ENCODE measurements around the gene PEX6. TPM values are rescaled to one million over a fixed set of nuclear protein-coding genes. Genes with fewer than 3 reads are reported as not detected.
A peak's percentile ranks its signal among the peaks of the same experiment; 100 is the strongest.

PEX6 gene, protein sequence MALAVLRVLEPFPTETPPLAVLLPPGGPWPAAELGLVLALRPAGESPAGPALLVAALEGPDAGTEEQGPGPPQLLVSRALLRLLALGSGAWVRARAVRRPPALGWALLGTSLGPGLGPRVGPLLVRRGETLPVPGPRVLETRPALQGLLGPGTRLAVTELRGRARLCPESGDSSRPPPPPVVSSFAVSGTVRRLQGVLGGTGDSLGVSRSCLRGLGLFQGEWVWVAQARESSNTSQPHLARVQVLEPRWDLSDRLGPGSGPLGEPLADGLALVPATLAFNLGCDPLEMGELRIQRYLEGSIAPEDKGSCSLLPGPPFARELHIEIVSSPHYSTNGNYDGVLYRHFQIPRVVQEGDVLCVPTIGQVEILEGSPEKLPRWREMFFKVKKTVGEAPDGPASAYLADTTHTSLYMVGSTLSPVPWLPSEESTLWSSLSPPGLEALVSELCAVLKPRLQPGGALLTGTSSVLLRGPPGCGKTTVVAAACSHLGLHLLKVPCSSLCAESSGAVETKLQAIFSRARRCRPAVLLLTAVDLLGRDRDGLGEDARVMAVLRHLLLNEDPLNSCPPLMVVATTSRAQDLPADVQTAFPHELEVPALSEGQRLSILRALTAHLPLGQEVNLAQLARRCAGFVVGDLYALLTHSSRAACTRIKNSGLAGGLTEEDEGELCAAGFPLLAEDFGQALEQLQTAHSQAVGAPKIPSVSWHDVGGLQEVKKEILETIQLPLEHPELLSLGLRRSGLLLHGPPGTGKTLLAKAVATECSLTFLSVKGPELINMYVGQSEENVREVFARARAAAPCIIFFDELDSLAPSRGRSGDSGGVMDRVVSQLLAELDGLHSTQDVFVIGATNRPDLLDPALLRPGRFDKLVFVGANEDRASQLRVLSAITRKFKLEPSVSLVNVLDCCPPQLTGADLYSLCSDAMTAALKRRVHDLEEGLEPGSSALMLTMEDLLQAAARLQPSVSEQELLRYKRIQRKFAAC
- total RNA-seq: 33.3 TPM
- long read RNA-seq, transcript PEX6-202 (17 exons, 3,478 nt): major isoform, 69 of 103 reads
- long read RNA-seq, partial matches to known transcripts: 14 of 103 reads
- long read RNA-seq, other reads (novel, unspliced or antisense): 20 of 103 reads

GRCh38 chr6:42978839-42979522 lies at the start of gene PEX6:
PEX6 (minus strand) TSS chr6:42979181; CDS start chr6:42979150, 31 bp downstream.
- peak; percentile 97 to 98 for ATAC-seq
- H3K4me1 ChIP-seq: peaks cover 28% of the 10 kb centered on the region
- H3K27ac ChIP-seq: peak within 1 kb of the TSS; percentile 92
- intact Hi-C loops (cut with DNase I): no loop called here
- H3K27me3 ChIP-seq (ENCODE audit: low read depth): no peaks in the 10 kb centered on the region
- TF ChIP-seq, protein P1, sequence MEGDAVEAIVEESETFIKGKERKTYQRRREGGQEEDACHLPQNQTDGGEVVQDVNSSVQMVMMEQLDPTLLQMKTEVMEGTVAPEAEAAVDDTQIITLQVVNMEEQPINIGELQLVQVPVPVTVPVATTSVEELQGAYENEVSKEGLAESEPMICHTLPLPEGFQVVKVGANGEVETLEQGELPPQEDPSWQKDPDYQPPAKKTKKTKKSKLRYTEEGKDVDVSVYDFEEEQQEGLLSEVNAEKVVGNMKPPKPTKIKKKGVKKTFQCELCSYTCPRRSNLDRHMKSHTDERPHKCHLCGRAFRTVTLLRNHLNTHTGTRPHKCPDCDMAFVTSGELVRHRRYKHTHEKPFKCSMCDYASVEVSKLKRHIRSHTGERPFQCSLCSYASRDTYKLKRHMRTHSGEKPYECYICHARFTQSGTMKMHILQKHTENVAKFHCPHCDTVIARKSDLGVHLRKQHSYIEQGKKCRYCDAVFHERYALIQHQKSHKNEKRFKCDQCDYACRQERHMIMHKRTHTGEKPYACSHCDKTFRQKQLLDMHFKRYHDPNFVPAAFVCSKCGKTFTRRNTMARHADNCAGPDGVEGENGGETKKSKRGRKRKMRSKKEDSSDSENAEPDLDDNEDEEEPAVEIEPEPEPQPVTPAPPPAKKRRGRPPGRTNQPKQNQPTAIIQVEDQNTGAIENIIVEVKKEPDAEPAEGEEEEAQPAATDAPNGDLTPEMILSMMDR (IDR thresholded peaks at IDR 0.05): no peak
- peak within 1 kb of the TSS; percentile 88 for H3K4me3 ChIP-seq
- no peaks in the 10 kb centered on the region for H3K36me3 ChIP-seq
- H3K9me3 ChIP-seq: no peaks in the 10 kb centered on the region
- peak; percentile 97 for DNase-seq

DNA sequence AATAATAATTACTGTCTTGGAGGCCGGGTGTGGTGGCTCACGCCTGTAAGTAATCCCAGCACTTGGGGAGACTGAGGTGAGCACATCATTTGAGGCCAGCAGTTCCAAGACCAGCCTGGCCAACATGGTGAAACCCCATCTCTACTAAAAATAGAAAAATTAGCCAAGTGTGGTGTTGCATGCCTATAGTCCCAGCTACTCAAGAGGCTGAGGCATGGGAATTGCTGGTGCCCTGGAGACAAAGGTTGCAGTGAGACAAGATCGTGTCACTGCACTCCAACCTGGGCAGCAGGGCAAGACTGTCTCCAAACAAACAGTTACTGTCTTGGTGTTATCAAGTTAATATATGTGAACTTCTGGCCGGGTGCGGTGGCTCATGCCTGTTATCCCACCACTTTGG lies 47.4 kb upstream of the PEX6 start:
- H3K9me3 ChIP-seq: no peaks in the 10 kb centered on the region
- ATAC-seq: no peak
- intact Hi-C loops (cut with DNase I): no loop called here
- no peak overlapping the region for H3K4me3 ChIP-seq
- H3K4me1 ChIP-seq: peaks cover 14% of the 10 kb centered on the region
- H3K27me3 ChIP-seq (ENCODE audit: low read depth): no peaks in the 10 kb centered on the region
- H3K27ac ChIP-seq: no peak overlapping the region
- TF ChIP-seq, protein P1 (IDR thresholded peaks at IDR 0.05): no peak
- peaks cover 69% of the 10 kb centered on the region for H3K36me3 ChIP-seq
- DNase-seq: no peak

DNA sequence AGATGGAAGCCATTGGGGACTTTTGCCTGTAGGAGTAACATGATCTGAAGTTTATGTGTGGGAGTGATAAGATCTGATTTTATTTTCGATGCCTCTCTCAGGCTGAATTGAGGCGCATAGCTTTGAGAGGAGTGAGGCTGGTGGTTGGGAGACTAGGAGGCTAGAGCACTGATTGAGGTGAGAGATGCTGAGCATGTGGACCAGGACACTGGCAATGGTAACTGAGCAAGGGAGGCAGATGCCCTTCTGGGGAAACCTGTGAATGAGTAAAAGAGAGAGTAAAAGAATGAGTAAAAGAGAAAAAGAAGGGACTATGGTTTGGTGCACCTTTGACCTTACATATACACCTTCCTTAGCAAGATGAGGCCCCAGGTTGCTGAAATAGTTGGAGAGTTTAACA lies 45.5 kb upstream of the PEX6 start:
- H3K4me1 ChIP-seq: peaks cover 23% of the 10 kb centered on the region
- intact Hi-C loops (cut with DNase I): no loop called here
- no peaks in the 10 kb centered on the region for H3K9me3 ChIP-seq
- no peak overlapping the region for H3K27ac ChIP-seq
- TF ChIP-seq, protein P1 (IDR thresholded peaks at IDR 0.05): no peak
- H3K27me3 ChIP-seq (ENCODE audit: low read depth): no peaks in the 10 kb centered on the region
- no peak for ATAC-seq
- H3K4me3 ChIP-seq: no peak overlapping the region
- H3K36me3 ChIP-seq: peaks cover 61% of the 10 kb centered on the region
- no peak for DNase-seq

DNA sequence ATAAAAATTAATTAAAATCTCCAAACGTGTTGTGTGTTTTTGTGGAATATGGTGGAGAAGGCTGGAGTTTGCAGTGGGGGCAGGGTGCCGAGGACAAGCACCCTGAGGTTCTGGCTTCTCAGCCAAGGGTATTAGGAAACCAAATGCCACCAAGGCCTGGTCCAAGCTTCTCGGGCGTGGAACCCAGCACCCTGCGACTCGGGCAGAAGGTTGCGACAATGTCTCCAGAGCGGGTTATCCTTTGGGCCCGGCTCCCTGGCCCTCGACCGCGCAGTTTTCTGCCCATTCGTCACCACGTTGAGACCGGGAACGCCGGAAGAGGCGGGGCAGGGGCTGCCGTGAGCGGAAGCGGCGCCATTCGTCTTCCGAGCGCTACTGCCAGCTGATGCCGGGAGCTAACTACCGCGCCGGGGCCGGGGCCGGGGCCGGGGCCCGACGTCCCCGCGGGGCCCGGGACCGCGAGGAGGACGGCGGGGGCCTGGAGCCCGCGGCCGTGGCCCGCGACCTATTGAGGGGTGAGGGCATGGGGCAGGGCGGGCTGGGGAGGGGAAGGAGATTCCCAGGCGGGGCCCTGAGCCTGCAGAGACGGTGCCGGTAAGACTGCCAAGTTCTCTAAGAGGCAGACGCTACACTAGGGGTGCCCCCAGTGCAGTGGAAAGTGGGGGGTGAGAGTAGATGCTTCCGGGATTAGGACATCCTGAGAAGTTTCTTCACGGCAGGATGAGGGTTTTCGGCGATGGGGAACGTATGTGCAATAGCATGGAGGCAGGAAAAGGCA lies 42.5 kb upstream of the PEX6 start, which contains the start of gene RRP36:
Gene RRP36 (plus strand): TSS at position 354 of the 778 bp plus-strand sequence. CDS start 32 bp downstream, at position 386.
- peaks cover 56% of the 10 kb centered on the region for H3K36me3 ChIP-seq
- no peaks in the 10 kb centered on the region for H3K9me3 ChIP-seq
- TF ChIP-seq, protein P1 (IDR thresholded peaks at IDR 0.05): no peak
- DNase-seq: peak; percentile 91
- H3K27me3 ChIP-seq (ENCODE audit: low read depth): no peaks in the 10 kb centered on the region
- H3K27ac ChIP-seq: peak within 1 kb of the TSS; percentile 89
- ATAC-seq: peak; percentile 88 to 97
- intact Hi-C loops (cut with DNase I): no loop called here
- peaks cover 33% of the 10 kb centered on the region for H3K4me1 ChIP-seq
- peak within 1 kb of the TSS; percentile 99 for H3K4me3 ChIP-seq

Data from lower lobe of right lung (tissue), 2 donors.